WTC11 (cell line): ENCODE measurements around the gene YIF1B.

Source experiments
- ATF1 ChIP-seq: sonication (generic); formaldehyde crosslinking; IDR thresholded peaks from 2 replicates; pipeline ENCODE4 v1.8.1; 2023; ENCODE audit warnings: mild to moderate bottlenecking, moderate library complexity, missing genetic modification reagents
- CREB1 ChIP-seq: sonication (generic); formaldehyde crosslinking; IDR thresholded peaks from 2 replicates; pipeline ENCODE4 v1.8.0; 2023; ENCODE audit warnings: mild to moderate bottlenecking, missing genetic modification reagents
- JUN ChIP-seq: sonication (generic); formaldehyde crosslinking; IDR thresholded peaks from 2 replicates; pipeline ENCODE4 v1.8.0; 2023; ENCODE audit warnings: mild to moderate bottlenecking, missing genetic modification reagents
- PRDM15 ChIP-seq: sonication (generic); formaldehyde crosslinking; IDR thresholded peaks from 2 replicates; pipeline ENCODE4 v1.8.0; 2022; ENCODE audit warnings: missing genetic modification reagents
- RELA ChIP-seq: sonication (generic); formaldehyde crosslinking; IDR thresholded peaks from 2 replicates; pipeline ENCODE4 v1.8.1; 2022; ENCODE audit warnings: missing genetic modification reagents, mild to moderate bottlenecking, borderline replicate concordance
- SMAD3 ChIP-seq: sonication (generic); formaldehyde crosslinking; IDR thresholded peaks from 2 replicates; pipeline ENCODE4 v1.8.0; 2022; ENCODE audit warnings: missing genetic modification reagents, mild to moderate bottlenecking, borderline replicate concordance
- TCF7 ChIP-seq: sonication (generic); formaldehyde crosslinking; IDR thresholded peaks from 2 replicates; pipeline ENCODE4 v1.8.0; 2022; ENCODE audit warnings: mild to moderate bottlenecking, low read depth, missing genetic modification reagents, moderate library complexity
- TEAD4 ChIP-seq: sonication (generic); formaldehyde crosslinking; IDR thresholded peaks from 2 replicates; pipeline ENCODE4 v1.8.0; 2022; ENCODE audit warnings: mild to moderate bottlenecking, missing genetic modification reagents
- USF1 ChIP-seq: sonication (generic); formaldehyde crosslinking; IDR thresholded peaks from 2 replicates; pipeline ENCODE4 v1.8.0; 2022; ENCODE audit warnings: mild to moderate bottlenecking, missing genetic modification reagents
- TF ChIP-seq, protein P1 (sequence below): fragments of 200-600 bp; IDR thresholded peaks from 2 replicates; pipeline ENCODE4 v1.8.0; 2022; ENCODE audit warnings: antibody characterized with exemption
- TF ChIP-seq, protein P2 (sequence below): fragments of 250-450 bp; sonication (Bioruptor Pico); IDR thresholded peaks from 2 replicates; pipeline ENCODE4 v2.1.2; 2022; ENCODE audit warnings: mild to moderate bottlenecking, moderate library complexity

DNA sequence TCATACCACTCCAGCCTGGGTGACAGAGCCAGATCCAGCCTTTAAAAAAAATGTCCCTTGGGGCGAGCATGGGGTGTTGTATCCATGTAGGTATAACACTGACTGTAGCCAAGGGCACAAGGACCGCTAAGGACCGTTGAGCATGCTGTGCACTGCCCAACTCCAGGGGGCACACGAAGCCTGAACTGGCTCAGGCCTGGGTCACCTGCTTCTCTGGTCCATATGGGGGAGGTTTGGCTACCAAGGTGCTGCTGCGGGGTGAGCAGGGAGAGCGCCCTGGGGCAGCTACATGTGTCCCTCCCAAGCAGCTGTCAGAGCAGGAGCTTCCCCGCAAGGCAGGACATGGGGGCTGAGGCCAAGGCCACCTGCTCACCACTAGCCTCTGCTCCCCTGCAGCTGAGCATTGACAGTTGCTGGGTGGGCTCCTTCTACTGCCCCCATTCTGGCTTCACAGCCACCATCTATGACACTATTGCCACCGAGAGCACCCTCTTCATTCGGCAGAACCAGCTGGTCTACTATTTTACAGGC lies 36.2 kb upstream of the YIF1B start:
- TF ChIP-seq, protein P1, sequence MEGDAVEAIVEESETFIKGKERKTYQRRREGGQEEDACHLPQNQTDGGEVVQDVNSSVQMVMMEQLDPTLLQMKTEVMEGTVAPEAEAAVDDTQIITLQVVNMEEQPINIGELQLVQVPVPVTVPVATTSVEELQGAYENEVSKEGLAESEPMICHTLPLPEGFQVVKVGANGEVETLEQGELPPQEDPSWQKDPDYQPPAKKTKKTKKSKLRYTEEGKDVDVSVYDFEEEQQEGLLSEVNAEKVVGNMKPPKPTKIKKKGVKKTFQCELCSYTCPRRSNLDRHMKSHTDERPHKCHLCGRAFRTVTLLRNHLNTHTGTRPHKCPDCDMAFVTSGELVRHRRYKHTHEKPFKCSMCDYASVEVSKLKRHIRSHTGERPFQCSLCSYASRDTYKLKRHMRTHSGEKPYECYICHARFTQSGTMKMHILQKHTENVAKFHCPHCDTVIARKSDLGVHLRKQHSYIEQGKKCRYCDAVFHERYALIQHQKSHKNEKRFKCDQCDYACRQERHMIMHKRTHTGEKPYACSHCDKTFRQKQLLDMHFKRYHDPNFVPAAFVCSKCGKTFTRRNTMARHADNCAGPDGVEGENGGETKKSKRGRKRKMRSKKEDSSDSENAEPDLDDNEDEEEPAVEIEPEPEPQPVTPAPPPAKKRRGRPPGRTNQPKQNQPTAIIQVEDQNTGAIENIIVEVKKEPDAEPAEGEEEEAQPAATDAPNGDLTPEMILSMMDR, result no peak
- no peak for TF ChIP-seq USF1 (CRISPR knock-in tag)
- TF ChIP-seq RELA (CRISPR knock-in tag), result no peak
- TF ChIP-seq CREB1 (CRISPR knock-in tag), result no peak
- TF ChIP-seq, protein P2, sequence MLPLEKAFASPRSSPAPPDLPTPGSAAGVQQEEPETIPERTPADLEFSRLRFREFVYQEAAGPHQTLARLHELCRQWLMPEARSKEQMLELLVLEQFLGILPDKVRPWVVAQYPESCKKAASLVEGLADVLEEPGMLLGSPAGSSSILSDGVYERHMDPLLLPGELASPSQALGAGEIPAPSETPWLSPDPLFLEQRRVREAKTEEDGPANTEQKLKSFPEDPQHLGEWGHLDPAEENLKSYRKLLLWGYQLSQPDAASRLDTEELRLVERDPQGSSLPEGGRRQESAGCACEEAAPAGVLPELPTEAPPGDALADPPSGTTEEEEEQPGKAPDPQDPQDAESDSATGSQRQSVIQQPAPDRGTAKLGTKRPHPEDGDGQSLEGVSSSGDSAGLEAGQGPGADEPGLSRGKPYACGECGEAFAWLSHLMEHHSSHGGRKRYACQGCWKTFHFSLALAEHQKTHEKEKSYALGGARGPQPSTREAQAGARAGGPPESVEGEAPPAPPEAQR (CRISPR knock-in tag), result no peak
- TF ChIP-seq ATF1, result no peak
- TF ChIP-seq TEAD4 (CRISPR knock-in tag), result no peak
- TF ChIP-seq SMAD3 (CRISPR knock-in tag), result no peak
- no peak for TF ChIP-seq JUN
- no peak for TF ChIP-seq PRDM15 (CRISPR knock-in tag)
- no peak for TF ChIP-seq TCF7 (CRISPR knock-in tag)
